Ovary (tissue), 9 donors: ENCODE results near the gene SPAAR. TPM values are rescaled to one million over a fixed set of nuclear protein-coding genes. Genes with fewer than 3 reads are reported as not detected.

Source experiments
- DNase-seq, 5 donors: peaks; one replicate each; pipeline ENCODE4 v3.0.0-alpha.2; 2019 to 2020
- H3K27ac ChIP-seq, 2 donors: fragments of 200-600 bp; one replicate each; pipeline versions ENCODE4 v1.5.1 to v1.8.0; 2019 to 2022
- H3K27me3 ChIP-seq: fragments of 200-600 bp; one replicate; pipeline ENCODE4 v1.8.0; 2022
- H3K36me3 ChIP-seq: fragments of 200-600 bp; sonication (generic); one replicate; pipeline ENCODE4 v1.5.1; 2019
- H3K4me1 ChIP-seq: one replicate; pipeline ENCODE4 v1.8.1; 2013; ENCODE audit warnings: mild to moderate bottlenecking, moderate library complexity; ENCODE audit not compliant: insufficient read depth
- H3K4me3 ChIP-seq: fragments of 200-600 bp; sonication (generic); one replicate; pipeline ENCODE4 v1.5.1; 2017
- H3K9me3 ChIP-seq, 2 donors: fragments of 200-600 bp in 1 of 2; sonication (generic) in 1 of 2; one replicate each; pipeline versions ENCODE4 v1.5.1 to v1.8.1; 2013 to 2019; ENCODE audit warnings: mild to moderate bottlenecking in 1 of 2, moderate library complexity in 1 of 2
- EP300 ChIP-seq: sonication (generic); formaldehyde crosslinking; IDR thresholded peaks from one replicate; pipeline ENCODE4 v1.6.1; 2017; ENCODE audit warnings: antibody characterized with exemption
- POLR2A ChIP-seq: fragments of 450-650 bp; IDR thresholded peaks from one replicate; pipeline ENCODE4 v1.6.1; 2017; ENCODE audit warnings: antibody characterized with exemption, mild to moderate bottlenecking, moderate library complexity
- WGBS, 3 donors: extraction: QIAGEN DNeasy Blood & Tissue Kit in 1 of 3; methylation state at CpG; one replicate each; pipeline versions ENCODE4 v1.1.5 to v1.1.7; 2013 to 2017; 5-methylcytosine and 5-hydroxymethylcytosine counted together
- intact Hi-C, 4 donors: fragments of 100-400 bp; cut with DNase I; formaldehyde crosslinking; loops; one replicate each; pipeline versions ENCODE4 v1.11.0 to v1.15.1; 2022 to 2023
- polyA plus RNA-seq, 2 donors: library from polyadenylated mRNA; stranded (reverse); fragments of 200-250 nt in 1 of 2; fragments of 350-450 nt in 1 of 2; fragmentation: Illumina TruSeq in 1 of 2; extraction: RNeasy Lipid Tissue Mini Kit (QIAGEN cat#74804) in 1 of 2; gene quantifications; one replicate each; pipeline ENCODE4 v1.2.3, GENCODE V29; 2013 to 2014
- total RNA-seq, 7 donors: library from RNA; depleted of rRNA in 2 of 7; stranded (reverse); fragments of >200 nt in 2 of 7; fragmentation: NEBNext Ultra II Directional in 3 of 7; extraction: Animal tissue kit (Norgen Biotek cat#: 25700) in 3 of 7; gene quantifications; one replicate each; pipeline versions ENCODE4 v1.1.0 to v1.2.4, GENCODE V29; 2016 to 2023
- TF ChIP-seq, protein P1 (sequence below), 3 donors: fragments of 450-650 bp in 2 of 3; fragments of 200-600 bp in 1 of 3; IDR thresholded peaks; one replicate each; pipeline versions ENCODE4 v1.5.1 to v1.8.0; 2016 to 2022; ENCODE audit warnings: antibody characterized with exemption in 3 of 3, mild to moderate bottlenecking in 1 of 3
- donor health status: DM: no; HTN: no; CAD: no; lungs with moderate emphysema.
- donor health status: DM: no; HTN: no; CAD: no.
- donor health status: Bipolar disorder and iron deficiency.
- donor health status: DM: yes; HTN: yes; CAD: no.
- donor health status: DM: no; HTN: no; CAD: no.
- donor health status: DM: yes; HTN: yes; CAD: no.

Gene SPAAR
- total and polyA plus RNA-seq, 9 donors, result 0.33 to 5.4 (median 2.0) TPM

- intact Hi-C loops, result no loop called here
- Histone ChIP-seq H3K9me3 (no peaks in the 10 kb centered on the region), H3K27ac (no peak overlapping the region), H3K36me3 (no peaks in the 10 kb centered on the region), H3K4me1 (no peaks in the 10 kb centered on the region), H3K27me3 (no peaks in the 10 kb centered on the region), H3K4me3 (no peak overlapping the region)
- DNase-seq, result no peak
- TF ChIP-seq EP300 (no peak), POLR2A (no peak)
- TF ChIP-seq, protein P1, sequence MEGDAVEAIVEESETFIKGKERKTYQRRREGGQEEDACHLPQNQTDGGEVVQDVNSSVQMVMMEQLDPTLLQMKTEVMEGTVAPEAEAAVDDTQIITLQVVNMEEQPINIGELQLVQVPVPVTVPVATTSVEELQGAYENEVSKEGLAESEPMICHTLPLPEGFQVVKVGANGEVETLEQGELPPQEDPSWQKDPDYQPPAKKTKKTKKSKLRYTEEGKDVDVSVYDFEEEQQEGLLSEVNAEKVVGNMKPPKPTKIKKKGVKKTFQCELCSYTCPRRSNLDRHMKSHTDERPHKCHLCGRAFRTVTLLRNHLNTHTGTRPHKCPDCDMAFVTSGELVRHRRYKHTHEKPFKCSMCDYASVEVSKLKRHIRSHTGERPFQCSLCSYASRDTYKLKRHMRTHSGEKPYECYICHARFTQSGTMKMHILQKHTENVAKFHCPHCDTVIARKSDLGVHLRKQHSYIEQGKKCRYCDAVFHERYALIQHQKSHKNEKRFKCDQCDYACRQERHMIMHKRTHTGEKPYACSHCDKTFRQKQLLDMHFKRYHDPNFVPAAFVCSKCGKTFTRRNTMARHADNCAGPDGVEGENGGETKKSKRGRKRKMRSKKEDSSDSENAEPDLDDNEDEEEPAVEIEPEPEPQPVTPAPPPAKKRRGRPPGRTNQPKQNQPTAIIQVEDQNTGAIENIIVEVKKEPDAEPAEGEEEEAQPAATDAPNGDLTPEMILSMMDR (IDR thresholded peaks at IDR 0.05), result no peak
- WGBS, 3 donors, result 92 to 95% (median 93%) methylated on average over 4 of the region's 4 CpGs
These were observed 26.0 kb downstream of the SPAAR start for GRCh38 chr9:35935261-35935660.

DNA sequence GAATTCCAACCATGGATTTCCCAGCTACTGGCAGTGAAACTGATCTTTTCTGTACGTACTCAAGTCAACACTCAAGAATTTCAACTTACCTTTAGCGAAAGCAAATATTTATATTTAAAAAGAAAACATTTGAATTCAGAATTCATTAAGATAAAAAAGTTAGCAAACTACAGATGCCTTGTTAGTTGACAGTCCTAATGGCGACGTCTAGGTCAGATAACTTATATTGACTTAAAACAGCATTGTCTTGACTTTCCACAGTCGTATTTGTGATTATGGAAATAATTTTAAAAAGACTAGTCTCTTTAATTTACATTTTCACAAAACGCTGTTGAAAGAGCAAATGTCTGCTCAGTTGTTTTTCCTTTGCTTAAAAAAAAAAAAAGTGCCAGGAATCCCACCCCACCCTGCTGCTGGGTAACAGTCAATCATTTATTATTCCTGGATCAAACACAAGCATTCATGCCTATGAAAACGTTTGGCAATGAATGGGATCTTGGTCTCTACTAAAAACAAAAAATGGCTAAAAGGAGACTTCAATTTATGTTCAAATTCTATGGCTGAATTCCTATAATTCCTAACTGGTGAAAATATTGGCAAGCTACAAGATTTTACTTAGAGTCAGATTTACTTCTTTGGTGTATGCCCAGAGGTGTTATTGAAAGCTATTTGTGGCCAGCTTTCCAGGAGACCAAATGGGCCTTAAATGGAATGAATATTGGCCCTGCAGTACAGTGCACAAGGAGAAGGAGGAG, 26.6 kb downstream of the SPAAR start:
- no peaks in the 10 kb centered on the region for H3K27me3 ChIP-seq
- H3K9me3 ChIP-seq, result no peaks in the 10 kb centered on the region
- no peak for DNase-seq
- intact Hi-C loops, result no loop called here
- no peaks in the 10 kb centered on the region for H3K36me3 ChIP-seq
- H3K4me3 ChIP-seq, result no peak overlapping the region
- TF ChIP-seq POLR2A (no peak), EP300 (no peak)
- TF ChIP-seq, protein P1 (IDR thresholded peaks at IDR 0.05), result no peak
- 20 to 34% (median 21%) methylated on average over 7 of the region's 7 CpGs for WGBS, 3 donors
- H3K27ac ChIP-seq, result no peak overlapping the region
- H3K4me1 ChIP-seq, result no peaks in the 10 kb centered on the region

DNA sequence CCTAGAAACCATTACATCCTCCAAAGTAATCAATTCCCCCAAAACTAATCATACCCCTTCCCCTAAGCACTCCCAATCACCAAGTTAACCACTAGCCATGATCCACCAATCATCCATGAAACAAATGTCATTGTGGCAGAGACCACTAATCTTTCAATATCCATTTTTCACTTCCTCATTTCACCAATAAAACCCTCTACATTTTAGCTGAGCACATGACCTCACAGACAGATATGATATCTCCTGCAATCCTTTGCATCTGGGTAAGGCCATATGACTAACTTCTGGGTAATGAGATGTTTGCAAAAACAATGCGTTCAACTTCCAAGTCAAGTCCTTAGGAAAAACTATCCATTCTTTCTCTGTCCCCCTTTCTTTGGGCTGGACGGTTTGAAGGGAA, 27.9 kb downstream of the SPAAR start:
- no peak overlapping the region for H3K4me3 ChIP-seq
- intact Hi-C loops, result no loop called here
- H3K9me3 ChIP-seq, result no peaks in the 10 kb centered on the region
- no peaks in the 10 kb centered on the region for H3K27me3 ChIP-seq
- TF ChIP-seq, protein P1 (IDR thresholded peaks at IDR 0.05), result no peak
- TF ChIP-seq EP300 (no peak), POLR2A (no peak)
- no peak overlapping the region for H3K27ac ChIP-seq
- no peak for DNase-seq
- 59 to 86% (median 76%) methylated on average over 2 of the region's 2 CpGs for WGBS, 3 donors
- H3K4me1 ChIP-seq, result no peaks in the 10 kb centered on the region
- H3K36me3 ChIP-seq, result no peaks in the 10 kb centered on the region

DNA sequence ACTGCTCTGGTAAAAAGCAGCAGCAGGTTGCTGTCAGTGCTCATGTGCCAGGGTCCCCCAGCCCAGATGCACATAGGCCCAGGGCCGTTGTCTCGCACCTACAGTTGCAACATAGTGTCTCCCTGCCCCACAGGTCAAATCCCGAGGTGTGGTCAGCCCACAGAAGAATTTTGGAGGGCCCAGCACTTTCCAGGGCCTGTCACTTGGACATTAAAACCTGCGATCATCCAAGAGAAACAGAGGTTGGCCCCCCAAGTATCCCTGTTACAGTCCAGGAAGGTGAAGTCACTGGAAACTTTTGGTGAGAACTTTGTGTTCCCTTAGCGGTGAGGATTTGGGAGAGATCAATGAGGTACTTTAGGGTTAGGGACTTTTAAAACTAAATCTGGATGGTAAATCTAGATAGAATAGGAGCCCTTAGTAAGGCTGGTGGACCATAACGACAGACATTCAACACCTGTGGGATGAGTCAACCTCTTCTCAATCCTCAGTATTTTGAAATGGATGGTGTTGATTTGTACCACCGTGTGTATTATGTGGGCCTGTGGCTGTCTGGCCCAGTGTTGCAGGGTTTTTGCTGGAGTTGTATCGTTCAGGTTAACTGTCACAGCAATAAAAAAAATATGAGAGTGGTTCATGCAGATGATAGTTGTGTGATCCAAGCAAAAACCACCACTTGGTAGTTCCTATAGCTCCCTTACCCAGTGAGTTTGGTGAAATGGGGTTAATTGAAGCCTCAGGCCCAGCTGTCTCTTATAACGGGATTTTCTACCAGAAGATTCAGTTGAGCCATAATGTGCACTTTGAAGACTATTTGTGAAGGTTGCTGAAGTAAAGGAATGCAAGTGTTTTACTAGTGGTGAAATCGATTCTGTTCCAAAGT, 29.4 kb downstream of the SPAAR start:
- Histone ChIP-seq H3K36me3 (no peaks in the 10 kb centered on the region), H3K9me3 (no peaks in the 10 kb centered on the region), H3K4me1 (no peaks in the 10 kb centered on the region), H3K4me3 (no peak overlapping the region), H3K27ac (no peak overlapping the region), H3K27me3 (no peaks in the 10 kb centered on the region)
- no peak for DNase-seq
- no peak for TF ChIP-seq EP300
- TF ChIP-seq, protein P1 (IDR thresholded peaks at IDR 0.05), result no peak
- TF ChIP-seq POLR2A, result no peak
- WGBS, 3 donors, result 79 to 90% (median 85%) methylated on average over 10 of the region's 10 CpGs
- intact Hi-C loops, result no loop called here
